ENCODE data around the gene NEURL2. TPM values are rescaled to one million over a fixed set of nuclear protein-coding genes. Genes with fewer than 3 reads are reported as not detected.

Gene NEURL2
- total RNA-seq, 1 experiment from 2014 or later = 7.1 TPM

DNA sequence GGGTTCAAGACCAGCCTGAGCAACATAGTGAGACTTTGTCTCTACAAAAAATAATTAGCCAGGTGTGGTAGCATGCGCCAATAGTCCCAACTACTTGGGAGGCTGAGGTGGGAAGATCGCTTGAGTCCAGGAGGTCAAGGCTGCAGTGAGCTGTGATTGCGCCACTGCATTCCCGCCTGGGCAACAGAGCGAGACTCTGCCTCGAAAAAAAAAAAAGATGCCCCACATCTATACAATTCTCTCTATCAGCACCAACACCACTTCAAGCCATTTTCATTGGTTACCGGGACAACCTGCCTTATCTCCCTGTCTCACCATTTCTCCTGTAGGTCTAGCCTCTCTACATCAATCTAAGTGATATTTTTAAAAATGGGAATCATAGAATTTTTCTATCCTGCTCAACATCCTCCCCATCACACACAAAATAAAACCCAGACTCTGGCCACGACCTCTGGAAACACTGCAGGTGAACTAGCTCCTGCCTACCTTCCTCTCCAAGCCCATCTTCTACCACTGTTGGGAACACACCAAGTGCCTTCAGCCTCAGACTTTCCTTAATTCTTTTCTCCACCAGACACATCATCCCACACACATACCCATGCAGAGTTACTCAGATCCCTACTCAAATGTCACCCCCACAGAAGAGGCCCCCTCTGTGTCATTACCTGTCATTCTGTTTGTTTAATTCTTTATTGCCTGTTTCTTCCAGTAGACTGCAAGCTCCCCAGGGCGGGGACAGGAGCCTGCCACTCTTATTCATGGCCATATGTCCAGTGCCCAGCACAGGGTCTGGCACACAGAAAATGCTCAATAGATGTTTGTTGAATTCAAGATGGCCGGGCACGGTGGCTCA, 30.6 kb upstream of the NEURL2 start:
- in situ Hi-C loops (cut with HindIII; ENCODE audit: low pct_unique_long_range_greater_than_20kb, low sequenced_read_pairs) = no loop called here
- DNase-seq (ENCODE audit: low read depth, low spot score) = no peak

- in situ Hi-C loops (cut with HindIII; ENCODE audit: low pct_unique_long_range_greater_than_20kb, low sequenced_read_pairs) = no loop called here
- no peak for DNase-seq (ENCODE audit: low read depth, low spot score)
These were observed 29.7 kb upstream of the NEURL2 start for GRCh38 chr20:45920462-45921336.

GRCh38 chr20:45919542-45920399, 28.8 kb upstream of the NEURL2 start:
- in situ Hi-C loops (cut with HindIII; ENCODE audit: low pct_unique_long_range_greater_than_20kb, low sequenced_read_pairs) = no loop called here

DNA sequence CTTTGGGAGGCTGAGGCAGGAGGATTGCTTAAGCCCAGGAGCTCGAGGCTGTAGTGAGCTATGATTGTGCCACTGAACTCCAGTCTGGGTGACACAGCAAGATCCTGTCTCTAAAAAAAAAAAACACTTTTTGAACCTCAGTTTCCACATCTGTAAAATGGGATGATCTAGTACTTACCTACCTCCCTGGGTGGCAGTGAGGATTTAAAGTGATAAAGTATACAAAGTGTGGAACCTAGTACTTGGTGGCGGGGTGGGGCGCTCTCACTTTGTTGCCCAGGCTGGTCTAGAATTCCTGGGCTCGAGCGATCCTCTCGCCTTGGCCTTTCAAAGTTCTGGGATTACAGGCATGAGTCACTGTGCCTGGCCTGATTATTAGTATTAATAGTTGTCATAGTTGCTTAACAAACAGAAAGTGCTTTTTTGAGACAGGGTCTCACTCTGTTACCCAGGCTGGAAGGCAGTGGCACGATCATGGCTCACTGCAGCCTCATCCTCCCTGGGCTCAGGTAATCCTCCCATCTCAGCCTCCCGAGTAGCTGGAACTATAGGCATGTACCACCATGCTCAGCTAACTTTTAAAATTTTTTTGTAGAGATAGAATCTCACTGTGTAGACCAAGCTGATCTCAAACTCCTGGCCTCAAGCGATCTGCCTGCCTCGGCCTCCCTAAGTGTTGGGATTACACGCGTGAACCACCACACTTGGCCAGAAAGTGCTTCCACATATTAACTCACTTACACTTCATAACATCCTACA, 27.9 kb upstream of the NEURL2 start:
- DNase-seq (ENCODE audit: low read depth, low spot score) = no peak
- in situ Hi-C loops (cut with HindIII; ENCODE audit: low pct_unique_long_range_greater_than_20kb, low sequenced_read_pairs) = no loop called here

More at GRCh38 chr20:45919542-45920399, 28.8 kb upstream of the NEURL2 start:
- DNase-seq (ENCODE audit: low read depth, low spot score) = no peak

DNA sequence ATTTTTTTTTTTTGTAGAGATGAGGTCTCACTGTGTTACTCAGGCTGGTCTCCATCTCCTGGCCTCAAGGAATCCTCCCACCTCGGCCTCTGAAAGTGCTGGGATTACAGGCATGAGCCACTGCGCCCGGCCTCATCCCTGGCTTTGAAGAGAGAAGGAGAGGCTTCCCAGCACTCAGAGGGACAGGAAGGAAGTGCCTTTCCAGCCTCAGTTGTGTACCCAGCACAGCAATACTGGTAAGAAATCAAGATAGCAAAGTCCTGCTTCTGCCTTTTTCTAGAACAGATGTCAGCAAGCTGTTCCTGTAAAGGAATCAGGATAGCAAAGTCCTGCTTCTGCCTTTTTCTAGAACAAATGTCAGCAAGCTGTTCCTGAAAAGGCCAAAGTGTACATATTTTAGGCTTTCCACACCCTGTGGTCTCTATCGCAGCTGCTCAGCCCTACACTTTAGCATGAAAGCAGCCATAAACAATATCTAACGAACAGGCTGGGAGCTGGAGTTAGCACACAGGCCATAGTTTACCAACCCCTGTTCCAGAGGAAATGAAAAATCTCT, 27.3 kb upstream of the NEURL2 start:
- no peak for DNase-seq (ENCODE audit: low read depth, low spot score)
- in situ Hi-C loops (cut with HindIII; ENCODE audit: low pct_unique_long_range_greater_than_20kb, low sequenced_read_pairs) = no loop called here

GRCh38 chr20:45917790-45918141, 26.8 kb upstream of the NEURL2 start:
- no peak for DNase-seq (ENCODE audit: low read depth, low spot score)
- in situ Hi-C loops (cut with HindIII; ENCODE audit: low pct_unique_long_range_greater_than_20kb, low sequenced_read_pairs) = no loop called here

- in situ Hi-C loops (cut with HindIII; ENCODE audit: low pct_unique_long_range_greater_than_20kb, low sequenced_read_pairs) = no loop called here
- DNase-seq (ENCODE audit: low read depth, low spot score) = no peak
These were observed 22.1 kb upstream of the NEURL2 start for GRCh38 chr20:45913116-45913515.

GRCh38 chr20:45912344-45912682, 21.3 kb upstream of the NEURL2 start:
- in situ Hi-C loops (cut with HindIII; ENCODE audit: low pct_unique_long_range_greater_than_20kb, low sequenced_read_pairs) = no loop called here
- no peak for DNase-seq (ENCODE audit: low read depth, low spot score)

- in situ Hi-C loops (cut with HindIII; ENCODE audit: low pct_unique_long_range_greater_than_20kb, low sequenced_read_pairs) = no loop called here
These were observed 20.7 kb upstream of the NEURL2 start, which contains the start of gene PLTP for GRCh38 chr20:45911486-45912343. TSS of gene PLTP (minus strand) at chr20:45912155. CDS start at chr20:45911452, 703 bp downstream.

GRCh38 chr20:45910670-45911485, 19.9 kb upstream of the NEURL2 start:
- in situ Hi-C loops (cut with HindIII; ENCODE audit: low pct_unique_long_range_greater_than_20kb, low sequenced_read_pairs) = no loop called here
- peak; percentile 90 for DNase-seq (ENCODE audit: low read depth, low spot score)

More at GRCh38 chr20:45911486-45912343, 20.7 kb upstream of the NEURL2 start, which contains the start of gene PLTP:
- DNase-seq (ENCODE audit: low read depth, low spot score) = peak; percentile 24

DNA sequence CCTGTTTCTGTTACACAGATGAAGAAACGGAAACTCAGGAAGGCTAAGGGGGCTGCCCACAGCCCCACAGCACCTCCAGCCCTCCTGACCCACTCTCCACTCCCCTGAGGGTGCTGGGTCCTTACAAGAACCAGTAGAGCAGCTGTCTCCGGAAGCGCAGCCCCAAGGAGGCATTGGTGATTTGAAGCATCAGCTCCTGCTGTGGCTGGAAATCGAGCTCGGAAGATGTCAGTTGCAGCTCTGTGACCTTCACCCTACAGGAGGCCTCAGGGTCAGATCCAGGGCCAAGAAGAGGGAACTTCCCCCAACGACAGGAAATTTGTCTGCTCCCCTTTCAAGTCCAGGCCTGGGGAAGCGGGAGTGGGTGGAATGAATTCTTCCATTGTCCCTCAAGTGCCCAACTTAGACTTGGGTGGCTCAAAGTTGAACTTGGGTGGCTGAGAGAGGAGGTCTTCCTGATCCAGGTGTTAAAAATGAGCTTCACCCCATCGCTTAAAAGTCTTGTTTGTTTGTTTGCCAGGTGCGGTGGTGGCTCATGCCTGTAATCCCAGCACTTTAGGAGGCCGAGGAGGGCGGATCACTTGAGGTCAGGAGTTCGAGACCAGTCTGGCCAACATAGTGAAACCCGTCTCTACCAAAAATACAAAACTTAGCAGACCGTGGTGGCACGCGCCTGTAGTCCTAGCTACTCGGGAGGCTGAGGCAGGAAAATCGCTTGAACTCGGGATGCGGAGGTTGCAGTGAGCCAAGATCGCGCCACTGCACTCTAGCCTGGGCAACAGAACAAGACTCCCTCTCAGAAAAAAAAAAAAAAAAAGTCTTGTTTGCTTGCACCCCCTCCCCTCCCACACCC, 19.0 kb upstream of the NEURL2 start:
- in situ Hi-C loops (cut with HindIII; ENCODE audit: low pct_unique_long_range_greater_than_20kb, low sequenced_read_pairs) = no loop called here
- DNase-seq (ENCODE audit: low read depth, low spot score) = no peak

GRCh38 chr20:45909336-45909808, 18.4 kb upstream of the NEURL2 start:
- in situ Hi-C loops (cut with HindIII; ENCODE audit: low pct_unique_long_range_greater_than_20kb, low sequenced_read_pairs) = no loop called here
- DNase-seq (ENCODE audit: low read depth, low spot score) = no peak

DNA sequence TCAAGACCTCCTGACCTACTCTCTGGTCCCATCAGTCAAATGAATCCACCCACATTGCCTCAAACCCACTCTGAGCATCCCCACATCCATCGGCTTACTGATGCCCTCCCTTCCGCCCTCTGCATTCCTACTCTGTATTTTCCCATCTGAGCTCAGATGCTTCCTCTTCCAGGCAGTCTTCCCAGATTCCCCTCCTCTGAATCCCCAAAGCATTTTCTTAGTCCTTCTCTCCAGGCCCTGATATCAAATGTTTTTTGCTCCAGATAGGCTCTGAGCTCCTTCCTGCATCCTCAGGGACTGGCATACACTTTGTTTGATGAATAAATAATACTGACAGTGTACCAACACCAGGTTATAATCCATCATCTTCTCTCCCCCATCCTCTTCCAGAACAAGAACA, 17.1 kb upstream of the NEURL2 start:
- in situ Hi-C loops (cut with HindIII; ENCODE audit: low pct_unique_long_range_greater_than_20kb, low sequenced_read_pairs) = no loop called here

DNA sequence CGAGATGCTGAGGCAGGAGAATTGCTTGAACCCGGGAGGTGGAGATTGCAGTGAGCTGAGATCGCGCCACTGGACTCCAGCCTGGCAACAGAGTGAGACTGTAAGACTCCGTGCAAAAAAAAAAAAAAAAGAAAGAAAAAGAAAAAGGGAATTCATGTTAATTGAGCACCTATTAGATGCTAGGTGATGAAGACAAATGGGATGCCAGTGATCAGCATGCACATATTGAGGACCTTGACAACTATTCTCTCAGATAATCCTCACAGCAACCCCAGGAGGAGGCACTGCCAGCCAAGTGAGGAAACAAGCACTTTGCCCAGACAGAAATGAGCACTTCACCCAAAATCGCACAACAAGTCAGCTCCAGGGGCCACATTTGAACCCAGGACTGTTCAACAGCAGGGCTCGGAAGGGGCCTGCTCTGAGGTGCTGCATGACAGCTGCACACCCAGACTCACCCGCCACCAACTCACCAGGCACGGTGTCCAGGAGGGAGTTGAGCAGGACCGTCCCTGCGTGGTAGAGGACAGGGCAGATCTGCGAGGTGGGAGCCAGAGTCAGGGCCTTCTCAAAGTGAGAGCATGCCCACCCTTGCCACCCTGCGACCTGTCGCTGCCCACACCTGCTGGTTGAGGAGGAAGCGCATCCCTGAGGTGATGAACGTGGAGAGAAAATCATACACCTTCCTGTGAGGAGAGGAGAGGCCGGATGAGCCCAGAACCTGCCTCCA, 16.4 kb upstream of the NEURL2 start:
- no peak for DNase-seq (ENCODE audit: low read depth, low spot score)
- in situ Hi-C loops (cut with HindIII; ENCODE audit: low pct_unique_long_range_greater_than_20kb, low sequenced_read_pairs) = no loop called here

More for the DNA sequence above, 17.1 kb upstream of the NEURL2 start:
- DNase-seq (ENCODE audit: low read depth, low spot score) = no peak

Data from SK-MEL-5 (cell line).